Loucy (cell line): ENCODE measurements around the gene MYH15.

Experiments used
- EZH2phosphoT487 ChIP-seq: fragments of 200-600 bp; IDR thresholded peaks from 2 replicates; pipeline ENCODE4 v1.6.1; 2018; ENCODE audit warnings: antibody characterized with exemption, mild to moderate bottlenecking, moderate library complexity, borderline replicate concordance
- TF ChIP-seq, protein P1 (sequence below): fragments of 200-600 bp; sonication (generic); conservative IDR thresholded peaks from 2 replicates; pipeline ENCODE4 v1.5.1; 2014; ENCODE audit warnings: mild to moderate bottlenecking, antibody characterized with exemption, low read length

DNA sequence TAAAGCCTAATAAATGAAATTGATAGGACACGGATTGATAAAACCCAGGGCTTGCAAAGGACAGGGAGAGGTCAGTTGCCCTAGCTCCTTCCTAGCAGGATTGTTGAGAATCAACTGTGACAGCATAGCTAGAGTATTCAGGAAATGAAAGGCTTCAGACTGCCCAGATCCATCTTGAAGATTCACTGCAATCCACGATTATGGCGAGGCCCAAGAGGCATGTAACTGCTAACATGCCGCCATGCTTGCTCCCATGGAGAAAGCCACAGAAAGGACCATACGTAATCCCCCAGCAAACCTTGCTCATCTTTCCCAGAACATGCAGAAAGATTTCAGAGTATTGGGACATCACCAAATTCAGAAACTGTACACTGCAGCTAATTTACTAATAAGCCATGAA is 41.3 kb downstream of the MYH15 start:
- TF ChIP-seq, protein P1, sequence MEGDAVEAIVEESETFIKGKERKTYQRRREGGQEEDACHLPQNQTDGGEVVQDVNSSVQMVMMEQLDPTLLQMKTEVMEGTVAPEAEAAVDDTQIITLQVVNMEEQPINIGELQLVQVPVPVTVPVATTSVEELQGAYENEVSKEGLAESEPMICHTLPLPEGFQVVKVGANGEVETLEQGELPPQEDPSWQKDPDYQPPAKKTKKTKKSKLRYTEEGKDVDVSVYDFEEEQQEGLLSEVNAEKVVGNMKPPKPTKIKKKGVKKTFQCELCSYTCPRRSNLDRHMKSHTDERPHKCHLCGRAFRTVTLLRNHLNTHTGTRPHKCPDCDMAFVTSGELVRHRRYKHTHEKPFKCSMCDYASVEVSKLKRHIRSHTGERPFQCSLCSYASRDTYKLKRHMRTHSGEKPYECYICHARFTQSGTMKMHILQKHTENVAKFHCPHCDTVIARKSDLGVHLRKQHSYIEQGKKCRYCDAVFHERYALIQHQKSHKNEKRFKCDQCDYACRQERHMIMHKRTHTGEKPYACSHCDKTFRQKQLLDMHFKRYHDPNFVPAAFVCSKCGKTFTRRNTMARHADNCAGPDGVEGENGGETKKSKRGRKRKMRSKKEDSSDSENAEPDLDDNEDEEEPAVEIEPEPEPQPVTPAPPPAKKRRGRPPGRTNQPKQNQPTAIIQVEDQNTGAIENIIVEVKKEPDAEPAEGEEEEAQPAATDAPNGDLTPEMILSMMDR = no peak
- no peak for TF ChIP-seq EZH2phosphoT487
